ENCODE data around the gene LRP6.
"Not testable (repeated sequence)": the region's sequence is repeated elsewhere in the genome, so short reads cannot be mapped to it uniquely, and the experiment has no call there.

LRP6 gene

DNA sequence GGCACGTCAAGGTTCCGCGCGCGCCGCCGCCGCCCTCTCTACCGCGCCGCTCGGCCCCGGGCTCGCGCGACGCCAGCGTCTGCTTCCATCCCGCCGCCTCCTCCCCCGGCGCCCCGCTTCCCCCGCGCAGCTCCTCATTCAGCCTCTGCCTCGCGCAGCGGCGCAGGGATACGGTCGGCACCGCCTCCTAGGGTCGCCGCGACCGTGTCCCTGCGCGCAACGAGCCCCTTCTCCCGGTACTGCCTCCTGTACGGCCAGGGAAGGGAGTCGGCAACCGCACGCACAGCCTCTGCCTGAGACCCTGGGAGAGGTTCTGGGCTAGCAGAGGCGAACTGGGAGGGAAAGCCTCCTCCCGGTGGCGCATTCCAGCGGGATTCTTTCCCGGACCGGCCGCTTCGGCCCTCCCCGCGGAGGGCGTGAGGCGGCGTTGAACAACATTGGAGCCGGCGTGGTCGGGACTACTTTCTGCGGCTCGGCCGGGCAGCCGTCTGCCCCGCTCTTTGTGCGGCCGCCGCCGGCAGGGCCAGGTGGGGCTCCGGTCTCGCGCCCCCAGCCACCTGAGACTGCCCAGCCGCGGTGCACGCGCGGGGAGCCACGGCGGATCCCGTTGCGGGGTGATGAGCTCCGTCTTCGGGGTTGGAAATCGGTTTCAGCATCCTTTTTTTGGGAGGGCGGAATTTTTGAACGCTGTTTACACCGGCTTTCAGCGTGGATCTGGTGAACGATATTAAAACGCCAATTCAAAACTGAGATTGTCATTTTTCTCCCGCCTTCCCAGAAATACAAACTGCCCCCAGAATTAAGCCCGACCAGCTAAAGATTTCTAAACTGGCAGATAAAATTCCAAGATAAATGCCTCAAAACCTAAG is at the start of gene LRP6:
LRP6 (minus strand) TSS at position 172 of the 869 bp plus-strand sequence. CDS start 309 bp downstream, outside the sequence.
- DNase-seq, result peak; percentile 84

DNA sequence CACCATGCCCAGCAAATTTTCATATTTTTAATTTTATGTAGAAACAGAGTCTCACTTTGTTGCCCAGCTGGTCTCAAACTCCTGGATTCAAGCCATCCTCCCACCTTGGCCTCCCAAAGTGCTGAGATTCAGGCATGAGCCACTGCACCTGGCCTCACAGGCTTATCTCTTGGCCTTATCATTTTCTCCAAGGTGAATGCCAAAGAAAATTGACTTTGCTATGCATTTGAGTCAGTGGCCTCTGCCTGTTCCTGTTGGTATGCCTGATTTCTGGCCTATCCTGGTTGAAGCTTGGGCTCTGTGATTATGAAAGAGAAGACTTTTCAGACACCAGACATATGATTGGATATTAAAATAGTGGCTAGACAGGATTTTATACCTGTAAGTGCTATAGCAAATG is 49.0 kb upstream of the LRP6 start:
- no peak for DNase-seq

DNA sequence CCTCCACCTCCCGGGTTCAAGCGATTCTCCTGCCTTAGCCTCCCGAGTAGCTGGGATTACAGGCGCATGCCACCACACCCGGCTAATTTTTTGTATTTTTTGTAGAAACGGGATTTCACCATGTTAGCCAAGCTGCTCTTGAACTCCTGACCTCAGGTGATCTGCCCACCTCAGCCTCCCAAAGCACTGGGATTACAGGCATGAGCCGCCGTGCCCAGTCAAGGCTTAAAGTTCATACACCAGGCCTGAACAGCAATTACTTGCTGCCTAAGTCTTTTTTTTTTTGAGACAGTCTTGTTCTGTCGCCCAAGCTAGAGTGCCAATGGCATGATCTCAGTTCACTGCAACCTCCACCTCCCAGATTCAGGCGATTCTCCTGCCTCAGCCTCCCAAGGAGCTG is 43.9 kb upstream of the LRP6 start:
- not testable (repeated sequence) for DNase-seq

DNA sequence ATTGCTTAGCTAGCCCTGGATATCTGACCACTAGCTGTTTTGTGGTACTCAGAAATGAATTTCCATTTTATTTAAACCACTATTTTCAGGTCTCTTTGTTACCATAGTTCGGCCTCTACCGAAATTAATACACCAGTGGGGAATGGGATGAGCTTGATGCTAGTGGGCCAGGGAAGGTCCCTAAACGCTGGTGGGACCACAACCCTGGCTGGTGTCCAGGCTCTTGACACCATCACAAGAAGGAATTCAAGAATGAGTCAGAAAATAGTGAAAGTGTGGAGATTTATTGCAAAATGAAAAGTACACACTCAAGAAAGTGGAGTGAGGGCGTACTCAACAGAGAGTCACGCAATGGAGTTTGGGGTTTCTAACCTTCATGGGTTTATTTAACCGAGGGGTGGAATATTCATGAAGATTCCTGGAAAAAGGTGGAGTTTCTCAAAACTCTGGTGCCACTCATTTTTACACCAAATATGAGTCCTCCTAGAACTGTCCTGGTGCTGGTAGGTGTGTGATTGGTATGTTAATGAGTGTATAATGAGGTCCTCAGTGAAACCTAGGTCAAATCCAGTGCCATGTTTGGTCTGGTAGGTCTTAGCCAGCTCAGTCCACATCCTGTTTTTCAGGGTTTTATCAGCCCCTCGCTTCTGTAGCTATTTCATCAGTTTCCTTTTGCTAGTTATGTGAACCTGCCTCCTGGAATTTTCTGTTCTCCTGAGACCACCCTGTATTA is 38.9 kb upstream of the LRP6 start:
- DNase-seq, result no peak

DNA sequence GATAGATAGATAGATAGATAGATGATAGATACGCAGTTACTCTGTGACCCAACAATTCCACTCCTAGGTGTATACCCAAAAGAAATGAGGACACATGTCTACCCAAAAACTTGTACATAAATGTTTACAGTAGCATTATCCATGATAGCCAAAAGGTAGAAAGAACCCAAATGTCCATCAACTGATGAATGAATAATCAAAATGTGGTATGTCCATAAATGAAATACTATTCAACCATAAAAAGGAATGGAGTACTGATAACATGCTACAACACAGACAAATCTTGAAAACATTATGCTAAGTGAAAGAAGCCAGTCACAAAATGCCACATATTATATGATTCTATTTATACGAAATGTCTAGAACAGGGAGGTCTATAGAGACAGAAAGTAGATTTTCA is 36.1 kb upstream of the LRP6 start:
- no peak for DNase-seq

DNA sequence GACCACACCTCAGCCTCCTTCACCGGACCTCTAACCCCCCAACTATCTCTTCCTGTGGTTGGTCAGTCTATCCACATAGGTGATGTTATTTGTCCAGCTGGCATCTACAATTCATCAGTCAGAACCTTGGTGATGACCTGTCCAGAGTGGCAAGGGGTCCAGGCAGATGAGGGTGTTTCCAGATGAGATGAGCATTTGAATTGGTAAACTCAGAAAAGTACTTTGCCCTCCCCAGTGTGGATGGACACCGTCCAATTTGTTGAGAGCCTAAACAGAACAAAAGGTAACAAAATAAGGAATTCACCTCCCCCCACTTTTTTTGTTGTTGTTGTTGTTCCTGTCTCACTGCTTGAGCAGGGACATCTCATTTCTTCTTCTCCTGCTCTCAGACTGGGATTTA is 34.3 kb upstream of the LRP6 start:
- DNase-seq, result no peak

DNA sequence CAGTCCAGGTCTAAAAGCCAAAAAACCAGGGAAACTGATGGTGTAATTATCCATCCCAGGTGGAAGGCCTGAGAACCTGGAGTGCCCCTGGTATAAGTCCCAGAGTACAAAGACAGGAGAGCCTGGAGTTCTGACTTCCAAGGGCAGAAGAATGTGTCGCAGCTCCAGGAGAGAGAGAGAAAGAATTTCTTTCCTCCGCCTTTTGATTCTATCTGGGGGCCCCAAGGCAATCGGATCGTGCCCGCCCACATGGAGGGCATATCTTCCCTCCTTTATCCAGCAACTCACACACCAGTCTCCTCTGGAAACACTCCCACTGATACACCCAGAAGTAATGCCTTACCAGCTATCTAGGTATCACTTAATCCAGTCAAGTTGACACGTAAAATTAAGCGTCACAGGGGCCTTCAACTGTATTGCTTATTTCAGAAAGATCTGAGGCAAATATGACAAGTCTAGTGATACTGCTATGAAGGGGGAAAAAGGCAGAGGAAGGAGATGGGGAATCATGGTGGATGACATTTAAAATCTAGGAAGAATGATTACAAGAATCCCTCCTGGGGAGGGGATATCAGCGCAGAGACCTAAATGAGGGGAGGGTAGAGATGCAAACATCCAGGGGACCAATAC is 30.5 kb upstream of the LRP6 start:
- no peak for DNase-seq

DNA sequence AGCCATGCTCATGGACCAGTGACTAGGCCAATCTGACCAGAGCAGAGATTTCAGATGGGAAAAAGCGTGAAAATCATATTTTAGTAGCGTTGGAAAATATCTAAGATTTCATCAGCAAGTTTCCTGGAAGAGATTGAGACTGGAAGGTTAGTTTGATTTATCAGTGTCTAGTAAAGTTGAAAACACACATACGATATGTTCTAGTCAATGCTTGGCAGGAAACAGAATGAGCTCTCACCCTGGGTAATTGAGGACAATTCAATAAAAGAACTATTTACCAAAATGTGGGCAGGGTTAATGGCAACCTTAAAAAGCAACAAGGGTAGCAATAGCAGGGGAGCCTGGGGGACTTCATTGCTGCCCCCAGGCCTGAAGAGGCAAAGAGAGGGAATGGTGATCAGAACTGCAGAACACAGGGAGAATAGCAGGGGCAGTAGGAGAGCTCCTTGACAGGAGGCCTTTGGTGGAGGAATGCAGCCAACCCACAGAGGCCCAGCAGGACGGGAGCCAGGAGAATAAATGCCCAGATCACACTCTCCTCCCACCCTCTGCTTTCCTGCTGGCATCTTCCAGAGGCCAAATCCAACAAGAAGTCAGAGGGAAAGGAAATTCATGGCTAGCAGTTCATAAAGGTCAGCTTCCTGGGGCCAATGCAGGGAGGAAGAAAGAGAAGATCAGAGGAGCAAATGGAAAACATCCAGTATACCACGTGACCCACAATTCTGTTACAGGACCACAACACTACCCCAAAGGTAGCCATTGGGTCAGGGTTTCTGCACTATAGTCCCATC is 27.6 kb upstream of the LRP6 start:
- DNase-seq, result no peak

DNA sequence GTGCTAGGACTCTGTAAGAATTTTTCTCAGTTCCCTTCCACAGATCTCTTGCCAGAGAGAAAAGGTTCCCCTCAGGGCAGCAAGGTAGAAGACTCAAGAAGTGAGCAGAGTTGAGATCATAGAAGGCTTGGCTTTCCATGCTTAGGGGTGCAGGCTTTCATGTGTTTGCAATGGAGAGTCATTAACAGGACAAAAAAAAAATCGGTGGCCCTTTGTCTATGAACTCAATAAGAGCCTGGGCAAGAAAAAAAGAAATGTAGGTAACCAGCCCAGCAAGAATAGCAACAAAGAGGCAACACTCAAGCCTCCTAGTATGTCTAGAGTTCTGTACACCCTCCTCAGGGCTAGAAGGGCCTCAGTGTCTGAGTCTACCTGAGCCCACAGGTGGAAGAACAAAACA is 23.4 kb upstream of the LRP6 start:
- DNase-seq, result no peak

DNA sequence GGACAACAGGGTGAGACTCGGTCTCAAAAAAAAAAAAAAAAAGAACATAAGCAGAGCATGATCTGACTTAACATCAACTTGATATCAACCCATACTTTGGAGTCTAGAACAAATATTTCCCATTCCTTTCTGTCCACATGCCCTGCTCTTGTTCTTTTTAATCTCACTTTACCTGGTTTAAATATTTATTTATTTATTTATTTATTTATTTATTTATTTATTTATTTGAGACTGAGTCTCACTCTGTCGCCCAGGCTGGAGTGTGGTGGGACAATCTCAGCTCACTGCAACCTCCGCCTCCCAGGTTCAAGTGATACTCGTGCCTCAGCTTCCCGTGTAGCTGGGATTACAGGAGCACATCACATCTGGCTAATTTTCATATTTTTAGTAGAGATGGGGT is 19.6 kb upstream of the LRP6 start:
- DNase-seq, result no peak

DNA sequence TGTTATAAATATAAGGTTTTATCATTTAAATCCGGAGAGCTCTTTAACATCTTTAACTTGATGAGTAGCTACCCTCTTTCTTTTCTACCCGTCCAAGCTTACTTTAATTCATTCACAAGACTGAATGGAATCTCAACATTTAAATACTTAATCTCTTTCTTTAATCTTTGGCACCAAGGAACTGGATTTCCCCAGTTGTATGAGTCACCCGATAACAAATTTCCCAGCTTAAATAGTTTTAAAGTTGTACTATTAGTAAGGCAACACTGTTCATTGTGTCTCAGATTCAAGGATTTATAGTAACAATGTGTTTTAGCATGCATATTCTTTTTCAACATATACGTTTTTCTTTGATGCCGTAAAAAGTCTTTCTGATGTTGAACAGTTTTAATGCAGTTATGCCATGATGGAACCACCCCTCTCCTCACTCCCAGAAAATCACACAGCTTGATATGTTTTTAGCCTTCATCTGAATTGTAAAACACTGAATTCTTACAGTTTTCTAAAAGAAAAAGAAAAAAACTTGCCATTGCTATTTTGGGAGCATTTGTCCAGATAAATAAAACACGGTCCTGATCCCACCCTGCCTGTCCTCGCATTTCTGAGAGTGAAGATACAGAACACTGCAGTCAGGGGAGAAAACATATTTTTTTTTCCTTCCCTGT is 16.0 kb upstream of the LRP6 start:
- DNase-seq, result no peak

DNA sequence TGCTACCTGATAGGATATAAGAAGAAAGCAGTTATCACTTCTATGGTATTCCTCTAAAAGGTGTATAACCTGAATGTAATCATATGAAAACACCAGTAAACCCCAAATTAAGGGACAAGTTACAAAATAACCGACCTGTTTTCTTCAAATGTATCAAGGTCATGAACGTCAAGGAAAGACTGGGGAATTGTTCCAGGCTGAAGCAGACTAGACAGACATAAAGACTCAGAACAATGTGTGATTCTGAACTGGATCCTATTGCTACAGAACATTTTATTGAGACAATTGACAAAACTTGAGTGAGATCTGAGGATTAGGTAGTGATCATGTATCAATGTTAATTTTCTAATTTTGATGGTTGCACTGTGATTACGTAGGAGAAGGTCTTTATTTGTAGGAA is 15.4 kb upstream of the LRP6 start:
- DNase-seq, result no peak

DNA sequence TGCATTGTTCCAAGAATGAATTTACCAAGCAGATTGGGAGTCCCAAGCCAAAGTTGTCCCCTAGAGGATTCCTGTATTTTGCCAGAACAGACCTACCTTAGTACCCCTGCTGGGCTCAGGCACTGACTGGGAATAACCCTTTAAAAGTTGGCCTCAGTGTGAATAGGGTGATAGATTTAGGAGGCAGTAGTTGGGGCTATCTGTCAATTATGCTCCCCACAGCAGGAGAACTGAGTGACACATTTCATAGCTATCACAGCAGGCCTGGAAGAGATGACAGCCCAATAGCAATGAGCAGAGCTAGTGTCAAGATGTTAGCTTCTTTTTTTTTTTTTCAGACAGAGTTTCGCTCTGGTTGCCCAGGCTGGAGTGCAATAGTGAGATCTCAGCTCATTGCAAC is 14.3 kb upstream of the LRP6 start:
- DNase-seq, result no peak

DNA sequence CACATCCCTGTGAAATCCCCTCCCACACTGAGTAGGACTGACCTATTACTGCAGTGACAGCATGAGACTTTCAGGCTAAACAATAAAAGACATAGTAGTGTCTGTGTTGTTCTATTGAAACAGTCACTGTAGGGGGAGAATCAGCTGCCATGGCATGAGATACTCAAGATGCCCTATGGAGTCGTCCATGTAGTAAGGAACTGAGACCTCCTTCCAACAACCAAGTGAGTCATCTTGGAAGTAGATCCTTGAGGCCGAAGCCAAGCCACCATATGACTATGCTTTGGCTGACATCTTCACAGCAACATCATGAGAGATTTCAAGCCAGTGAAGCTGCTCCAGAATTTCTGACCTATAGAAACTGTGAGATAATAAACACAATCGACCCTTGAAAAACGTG is 12.1 kb upstream of the LRP6 start:
- no peak for DNase-seq

DNA sequence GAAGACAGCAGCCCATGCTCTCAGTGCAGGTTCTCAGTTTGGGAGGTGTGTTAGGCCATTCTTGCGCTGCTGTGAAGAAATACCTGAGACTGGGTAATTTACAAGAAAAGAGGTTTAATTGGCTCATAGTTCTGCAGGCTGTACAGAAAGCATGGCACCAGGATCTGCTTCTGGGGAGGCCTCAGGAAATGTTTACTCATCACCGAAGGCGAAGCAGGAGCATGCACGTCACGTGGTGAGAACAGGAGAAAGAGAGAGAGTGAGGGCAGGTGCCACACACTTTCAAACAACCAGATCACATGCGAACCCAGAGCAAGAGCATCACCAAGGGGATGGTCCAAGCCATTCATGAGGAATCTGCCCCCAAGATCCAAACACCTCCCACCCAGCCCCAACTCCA is 9.0 kb upstream of the LRP6 start:
- no peak for DNase-seq

DNA sequence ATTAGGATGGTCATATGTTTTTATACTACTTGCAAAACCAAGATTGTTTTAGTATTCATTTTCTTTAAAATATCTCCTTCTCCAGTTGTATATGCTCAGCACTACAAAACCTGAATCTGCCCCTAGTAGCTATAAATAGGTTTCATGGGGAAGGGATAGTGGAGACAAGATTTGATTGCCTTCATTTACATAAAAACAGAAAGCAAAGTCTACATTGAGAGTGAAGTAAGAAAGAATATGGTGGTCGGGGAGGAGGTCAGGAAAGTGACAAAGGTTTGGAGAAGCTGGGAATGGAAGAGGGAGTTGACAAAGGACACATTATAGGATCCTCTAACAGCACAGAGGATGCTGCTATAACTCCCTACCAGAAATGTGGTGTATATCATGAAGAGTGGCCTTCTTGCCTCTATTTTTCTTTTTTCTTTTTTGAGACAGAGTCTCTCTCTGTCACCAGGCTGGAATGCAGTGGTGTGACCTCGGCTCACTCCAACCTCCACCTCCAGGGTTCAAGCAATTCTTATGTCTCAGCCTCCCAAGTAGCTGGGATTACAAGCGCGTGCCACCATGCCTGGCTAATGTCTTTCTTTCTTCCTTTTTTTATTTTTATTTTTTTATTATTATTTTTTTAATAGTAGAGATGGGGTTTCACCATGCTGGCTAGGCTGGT is 6.6 kb upstream of the LRP6 start:
- no peak for DNase-seq

DNA sequence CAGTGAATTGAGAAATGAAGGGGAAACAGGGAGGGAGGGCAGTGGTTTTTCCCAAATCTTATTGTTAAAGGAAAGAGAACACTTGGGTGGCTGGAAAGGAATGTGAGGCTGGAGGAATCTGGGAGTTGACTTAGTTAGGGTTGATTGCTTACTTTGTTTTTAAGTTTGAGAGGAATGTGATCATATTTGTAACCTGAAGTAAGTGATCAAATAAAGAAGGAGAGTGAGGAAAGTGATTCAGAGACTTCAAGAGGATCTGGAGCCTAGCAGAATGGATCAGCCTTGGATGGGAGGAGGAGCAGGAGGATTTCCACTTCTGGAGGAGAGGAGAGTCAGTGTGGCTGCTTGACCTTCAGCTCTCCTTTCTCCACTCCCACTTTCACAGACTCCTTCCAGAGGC is 6.0 kb upstream of the LRP6 start:
- no peak for DNase-seq

DNA sequence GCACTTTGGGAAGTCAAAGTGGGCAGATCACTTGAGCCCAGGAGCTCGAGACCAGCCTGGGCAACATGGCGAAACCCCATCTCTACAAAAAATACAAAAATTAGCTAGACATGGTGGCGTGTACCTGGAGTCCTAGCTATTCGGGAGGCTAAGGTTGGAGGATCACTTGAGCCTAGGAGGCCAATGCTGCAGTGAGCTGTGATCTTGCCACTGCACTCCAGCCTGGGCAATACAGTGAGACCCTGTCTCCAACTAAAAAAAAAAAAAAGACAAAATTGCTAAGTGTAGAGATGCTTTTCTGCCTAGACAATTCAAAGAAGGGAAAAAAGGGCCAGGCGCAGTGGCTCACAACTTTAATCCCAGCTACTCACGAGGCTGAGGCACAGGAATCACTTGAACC is 3.4 kb upstream of the LRP6 start:
- no peak for DNase-seq

DNA sequence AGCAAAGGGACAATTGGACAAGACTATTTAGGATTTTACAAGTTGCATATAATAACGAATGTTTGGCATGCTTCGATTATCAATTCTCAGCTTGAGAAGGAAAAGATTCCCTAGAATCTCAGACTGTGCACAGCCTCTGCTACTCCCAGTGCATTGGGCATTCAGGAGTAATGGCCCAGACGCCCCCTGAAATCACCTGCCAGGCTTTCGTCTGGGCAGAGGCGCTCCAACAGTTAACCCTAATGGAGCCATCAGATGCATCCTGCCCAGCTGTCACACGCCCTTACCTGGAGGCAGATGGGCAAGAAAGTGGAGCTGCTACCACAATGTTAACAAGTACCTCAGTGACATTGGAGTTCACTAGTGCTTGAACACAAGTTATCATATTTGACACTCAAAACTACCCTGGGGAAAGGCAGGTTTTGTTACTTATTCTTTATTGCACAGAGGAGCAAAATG is 927 bp upstream of the LRP6 start:
- no peak for DNase-seq

DNA sequence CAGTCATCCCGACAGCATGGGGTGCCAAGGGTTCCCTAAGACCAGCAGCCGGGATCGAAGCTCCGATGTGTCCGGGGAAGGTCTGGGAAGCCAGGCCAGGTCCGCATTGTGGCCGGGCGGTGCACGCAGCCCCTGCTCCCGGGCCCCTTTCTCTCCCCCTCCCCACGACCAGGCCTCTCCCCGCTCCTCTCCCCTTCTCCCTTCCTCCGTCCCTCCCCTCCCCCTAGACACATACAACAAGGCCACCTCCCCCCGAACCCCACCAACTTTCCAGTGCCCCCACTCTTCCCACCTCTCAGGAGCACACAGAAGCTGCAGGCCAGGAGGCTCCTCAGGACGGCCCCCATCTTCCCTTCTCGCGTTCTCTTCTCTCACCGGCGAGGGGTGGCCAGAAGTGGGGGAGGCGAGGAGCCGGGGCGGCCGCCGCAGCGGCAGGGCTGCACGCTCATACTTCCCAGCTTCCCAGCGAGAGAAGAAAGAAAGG is 413 bp downstream of the LRP6 start:
- DNase-seq, result no peak

DNA sequence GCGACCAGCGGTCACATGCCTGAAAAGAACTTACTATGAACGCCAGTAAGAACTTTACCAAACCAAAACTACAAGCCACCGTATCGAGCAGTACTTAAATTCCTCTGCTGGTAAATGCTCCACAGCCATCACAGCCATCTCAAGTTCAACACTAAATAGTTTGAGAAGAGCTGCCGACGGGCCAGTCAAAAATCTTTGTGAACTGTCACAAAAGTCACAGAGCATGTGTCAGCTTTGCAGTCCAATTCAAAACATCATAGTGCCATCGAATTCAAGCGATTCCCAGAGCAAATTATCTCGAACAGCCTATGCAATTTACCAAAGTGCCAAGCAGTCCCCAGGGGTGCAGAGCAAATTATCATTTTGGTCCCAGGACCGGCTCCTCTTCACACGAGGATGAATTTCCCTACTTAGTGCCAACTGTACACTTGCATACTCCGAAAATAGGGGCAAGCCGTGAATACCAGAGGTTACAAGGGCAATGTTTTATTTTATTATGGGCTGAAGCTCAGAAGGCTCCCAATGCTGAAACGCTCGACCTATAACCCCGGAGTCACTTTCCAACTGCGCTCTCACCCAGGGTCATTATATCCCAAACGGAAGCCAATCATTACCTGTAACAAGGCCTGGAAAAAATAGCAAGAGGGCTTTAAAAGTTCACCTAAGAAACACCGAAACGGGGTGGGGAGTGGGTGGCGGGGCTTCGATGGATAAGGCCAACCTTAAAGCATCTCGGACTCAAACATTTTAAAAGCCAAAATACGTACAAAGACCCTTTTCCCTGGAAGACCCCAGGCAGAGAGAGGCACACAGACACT is 1.1 kb downstream of the LRP6 start:
- DNase-seq, result peak; percentile 10

Data from NCI-H2107 (cell line).